Caco-2 (cell line): ENCODE data around the gene BIN2. TPM values are rescaled to one million over a fixed set of nuclear protein-coding genes. Genes with fewer than 3 reads are reported as not detected.

ENCODE experiments used
- Bru-seq: library from RNA; stranded (reverse); fragments of 400-500 nt; gene quantifications from one replicate; lab custom pipeline; 2021; lab: Mats Ljungman, UMichigan
- BruChase-seq, 2 experiments: library from RNA; stranded (reverse); fragments of 400-500 nt; gene quantifications; one replicate each; lab custom pipeline; 2021; lab: Mats Ljungman, UMichigan
- BruUV-seq: library from RNA; stranded (reverse); fragments of 400-500 nt; replicated peaks from 2 replicates; lab custom pipeline; 2021; lab: Mats Ljungman, UMichigan
- CTCF ChIA-PET: fragments of 300-600 bp; sonication (Branson Sonifier 250); formaldehyde crosslinking; loops from one replicate; lab custom pipeline; 2022; ENCODE audit warnings: antibody characterized with exemption; lab: Charles Lee
- POLR2A ChIA-PET: fragments of 300-600 bp; sonication (Branson Sonifier 250); formaldehyde crosslinking; loops from one replicate; lab custom pipeline; 2022; ENCODE audit warnings: antibody characterized with exemption; lab: Charles Lee
- DNase-seq, 2 experiments: peaks; one replicate each; pipeline versions ENCODE4 v3.0.0 to v3.0.0-alpha.2; 2020 to 2022
- H3K27me3 ChIP-seq: replicated peaks from 2 replicates; pipeline ENCODE4 v1.6.0; 2011; ENCODE audit warnings: low read length; ENCODE audit not compliant: control insufficient read depth, insufficient read depth
- H3K36me3 ChIP-seq: 2 replicates; pipeline ENCODE4 v1.5.1; 2011; ENCODE audit warnings: low read length; ENCODE audit not compliant: control insufficient read depth, insufficient read depth
- H3K4me1 ChIP-seq: fragments of 250-450 bp; sonication (Bioruptor Pico); 2 replicates; pipeline ENCODE4 v1.5.1; 2020; ENCODE audit warnings: mild to moderate bottlenecking
- H3K4me3 ChIP-seq: 2 replicates; pipeline ENCODE4 v1.5.1; 2011; ENCODE audit warnings: low read depth, mild to moderate bottlenecking, control low read depth, low read length
- H3K9me3 ChIP-seq: fragments of 250-450 bp; sonication (Bioruptor Pico); 2 replicates; pipeline ENCODE4 v1.5.1; 2020; ENCODE audit warnings: mild to moderate bottlenecking, moderate library complexity
- H3K27ac Mint-ChIP-seq: one replicate; pipeline ENCODE4 v1.8.0; 2022; ENCODE audit warnings: mixed read lengths; ENCODE audit not compliant: unreplicated experiment
- H3K27me3 Mint-ChIP-seq: one replicate; pipeline ENCODE4 v1.8.0; 2022; ENCODE audit warnings: mixed read lengths; ENCODE audit not compliant: insufficient read depth, unreplicated experiment
- H3K36me3 Mint-ChIP-seq: one replicate; pipeline ENCODE4 v1.8.0; 2022; ENCODE audit warnings: mild to moderate bottlenecking, mixed read lengths; ENCODE audit not compliant: insufficient read depth, unreplicated experiment
- H3K4me1 Mint-ChIP-seq: one replicate; pipeline ENCODE4 v1.8.0; 2022; ENCODE audit warnings: low read depth, mixed read lengths; ENCODE audit not compliant: unreplicated experiment
- H3K4me3 Mint-ChIP-seq: one replicate; pipeline ENCODE4 v1.8.0; 2022; ENCODE audit warnings: mild to moderate bottlenecking, moderate library complexity, mixed read lengths; ENCODE audit not compliant: unreplicated experiment
- H3K9me3 Mint-ChIP-seq: one replicate; pipeline ENCODE4 v1.8.0; 2022; ENCODE audit warnings: mixed read lengths; ENCODE audit not compliant: unreplicated experiment
- intact Hi-C: fragments of 100-400 bp; cut with micrococcal nuclease; formaldehyde crosslinking; loops from one replicate; pipeline ENCODE4 v1.10.0; 2022; ENCODE audit not compliant: unreplicated experiment
- long read RNA-seq: library from polyadenylated mRNA; stranded (forward); transcript quantifications from one replicate; pipeline ENCODE4 v2.0.0, GENCODE V29; 2022
- total RNA-seq: library from RNA; stranded (reverse); gene quantifications from 2 replicates; pipeline ENCODE4 v1.2.3, GENCODE V29; 2022
- TF ChIP-seq, protein P1 (sequence below), 2 experiments: fragments of 200-600 bp in 1 of 2; IDR thresholded peaks; 1 replicate in 1 of 2; 2 replicates in 1 of 2; pipeline versions ENCODE4 v1.5.1 to v1.8.0; 2011 to 2022; ENCODE audit warnings: antibody characterized with exemption in 1 of 2, control low read depth in 1 of 2, inconsistent platforms in 1 of 2, low read depth in 1 of 2, low read length in 1 of 2, mild to moderate bottlenecking in 1 of 2, moderate library complexity in 1 of 2; ENCODE audit not compliant: insufficient read depth in 1 of 2, severe bottlenecking in 1 of 2, unreplicated experiment in 1 of 2

Gene BIN2
- total RNA-seq (0.16 and 0.18 TPM in 2 replicates), Bru-seq, nascent RNA (percentile 16 among the genes with signal in this experiment), BruChase-seq, experiment 1, labeled RNA remaining after a 2-hour chase (percentile 13 among the genes with signal in this experiment), BruChase-seq, experiment 2, labeled RNA remaining after a 6-hour chase (percentile 9 among the genes with signal in this experiment)
- long read RNA-seq: 0 reads

GRCh38 chr12:51323966-51324895 is at the start of gene BIN2:
Gene BIN2 (minus strand): TSS chr12:51324174. CDS start chr12:51324102, 72 bp downstream.
- Histone ChIP-seq H3K4me3 (no peak within 1 kb of the TSS), H3K9me3 (no peaks in the 10 kb centered on the region), H3K36me3 (no peaks in the 10 kb centered on the region), H3K27me3 (no peaks in the 10 kb centered on the region), H3K4me1 (peaks cover 52% of the 10 kb centered on the region)
- Mint-ChIP-seq H3K9me3 (no peaks in the 10 kb centered on the region), H3K27me3 (no peaks in the 10 kb centered on the region), H3K4me1 (peaks cover 49% of the 10 kb centered on the region), H3K27ac (peak within 1 kb of the TSS; percentile 81), H3K36me3 (peaks cover 12% of the 10 kb centered on the region), H3K4me3 (no peak within 1 kb of the TSS)
- DNase-seq: no peak
- BruUV-seq: no TSS peak
- TF ChIP-seq, protein P1, sequence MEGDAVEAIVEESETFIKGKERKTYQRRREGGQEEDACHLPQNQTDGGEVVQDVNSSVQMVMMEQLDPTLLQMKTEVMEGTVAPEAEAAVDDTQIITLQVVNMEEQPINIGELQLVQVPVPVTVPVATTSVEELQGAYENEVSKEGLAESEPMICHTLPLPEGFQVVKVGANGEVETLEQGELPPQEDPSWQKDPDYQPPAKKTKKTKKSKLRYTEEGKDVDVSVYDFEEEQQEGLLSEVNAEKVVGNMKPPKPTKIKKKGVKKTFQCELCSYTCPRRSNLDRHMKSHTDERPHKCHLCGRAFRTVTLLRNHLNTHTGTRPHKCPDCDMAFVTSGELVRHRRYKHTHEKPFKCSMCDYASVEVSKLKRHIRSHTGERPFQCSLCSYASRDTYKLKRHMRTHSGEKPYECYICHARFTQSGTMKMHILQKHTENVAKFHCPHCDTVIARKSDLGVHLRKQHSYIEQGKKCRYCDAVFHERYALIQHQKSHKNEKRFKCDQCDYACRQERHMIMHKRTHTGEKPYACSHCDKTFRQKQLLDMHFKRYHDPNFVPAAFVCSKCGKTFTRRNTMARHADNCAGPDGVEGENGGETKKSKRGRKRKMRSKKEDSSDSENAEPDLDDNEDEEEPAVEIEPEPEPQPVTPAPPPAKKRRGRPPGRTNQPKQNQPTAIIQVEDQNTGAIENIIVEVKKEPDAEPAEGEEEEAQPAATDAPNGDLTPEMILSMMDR (IDR thresholded peaks at IDR 0.05; ENCODE audit: insufficient read depth in 1 of 2, low read depth in 1 of 2, low read length in 1 of 2, severe bottlenecking in 1 of 2, unreplicated experiment in 1 of 2): no peak
- POLR2A ChIA-PET: no interaction called here
- CTCF ChIA-PET: interaction anchor here (1.0 kb wide), 1 partner anchor 14 kb away, joined by 10 read pairs; no protein-coding TSS in a partner anchor
- intact Hi-C loops: no loop called here

GRCh38 chr12:51373187-51373586 is 49.2 kb upstream of the BIN2 start:
- peaks cover 11% of the 10 kb centered on the region for H3K36me3 ChIP-seq
- peak overlapping the region; percentile 6 for H3K27ac Mint-ChIP-seq

More at GRCh38 chr12:51373187-51373586, 49.2 kb upstream of the BIN2 start:
- H3K4me3 ChIP-seq: no peak overlapping the region
- DNase-seq: no peak
- H3K9me3 Mint-ChIP-seq: no peaks in the 10 kb centered on the region
- H3K36me3 Mint-ChIP-seq: peaks cover 96% of the 10 kb centered on the region
- no peaks in the 10 kb centered on the region for H3K27me3 ChIP-seq
- TF ChIP-seq, protein P1 (IDR thresholded peaks at IDR 0.05; ENCODE audit: insufficient read depth in 1 of 2, low read depth in 1 of 2, low read length in 1 of 2, severe bottlenecking in 1 of 2, unreplicated experiment in 1 of 2): no peak
- BruUV-seq: no TSS peak
- H3K9me3 ChIP-seq: no peaks in the 10 kb centered on the region
- H3K4me1 Mint-ChIP-seq: peaks cover 16% of the 10 kb centered on the region
- H3K27me3 Mint-ChIP-seq: no peaks in the 10 kb centered on the region
- ChIA-PET CTCF (no interaction called here), POLR2A (no interaction called here)
- intact Hi-C loops: no loop called here
- peaks cover 19% of the 10 kb centered on the region for H3K4me1 ChIP-seq
- no peak overlapping the region for H3K4me3 Mint-ChIP-seq
